Endothelial cell of umbilical vein (primary cell): ENCODE measurements around the gene PARD3B. TPM values are rescaled to one million over a fixed set of nuclear protein-coding genes. Genes with fewer than 3 reads are reported as not detected.

Experiments used
- BruUV-seq: library from RNA; stranded (reverse); fragments of 400-500 nt; replicated peaks from 2 replicates; lab custom pipeline; 2021; lab: Mats Ljungman, UMichigan
- CTCF ChIA-PET: fragments of 300-600, 350-600 bp; sonication (Branson Sonifier 250); formaldehyde crosslinking; loops from one replicate; lab custom pipeline; 2021; ENCODE audit warnings: antibody characterized with exemption, inconsistent platforms; lab: Charles Lee
- POLR2A ChIA-PET: fragments of 300-600, 350-600 bp; sonication (Branson Sonifier 250); formaldehyde crosslinking; loops from one replicate; lab custom pipeline; 2021; ENCODE audit warnings: antibody characterized with exemption, inconsistent platforms; lab: Charles Lee
- DNase-seq: peaks from one replicate; pipeline ENCODE4 v3.0.0-alpha.2; 2011; ENCODE audit warnings: low read depth, low spot score
- FAIRE-seq: peaks from 2 replicates; lab custom pipeline; 2011; peaks lifted over from hg19 to GRCh38; lab: Jason Lieb, UNC
- H2AFZ ChIP-seq: 2 replicates; pipeline ENCODE4 v1.6.0; 2012; ENCODE audit warnings: low read depth, low read length, control low read depth, inconsistent platforms
- H3K27ac ChIP-seq: 2 replicates; pipeline ENCODE4 v1.5.1; 2011; ENCODE audit warnings: low read depth, mild to moderate bottlenecking, control low read depth, low read length, moderate library complexity; ENCODE audit not compliant: insufficient read depth
- H3K27me3 ChIP-seq, 2 experiments: 2 replicates each; pipeline versions ENCODE4 v1.6.0 to v1.6.1; 2011; ENCODE audit warnings: low read length in 2 of 2, mixed read lengths in 1 of 2; ENCODE audit not compliant: control insufficient read depth in 2 of 2, insufficient read depth in 2 of 2
- H3K36me3 ChIP-seq, 2 experiments: 2 replicates in 1 of 2; 3 replicates in 1 of 2; pipeline ENCODE4 v1.5.1; 2011; ENCODE audit warnings: low read length in 2 of 2, mild to moderate bottlenecking in 1 of 2, moderate library complexity in 1 of 2; ENCODE audit not compliant: control insufficient read depth in 2 of 2, insufficient read depth in 2 of 2; ENCODE audit errors: extremely low read depth in 1 of 2
- H3K4me1 ChIP-seq: 3 replicates; pipeline ENCODE4 v1.5.1; 2011; ENCODE audit warnings: mild to moderate bottlenecking, low read length; ENCODE audit not compliant: control insufficient read depth, insufficient read depth; ENCODE audit errors: extremely low read depth
- H3K4me2 ChIP-seq: 2 replicates; pipeline ENCODE4 v1.6.1; 2011; ENCODE audit warnings: low read length, control low read depth, mixed read lengths; ENCODE audit not compliant: insufficient read depth
- H3K4me3 ChIP-seq, 3 experiments: fragments of 200-600 bp in 1 of 3; sonication (generic), shearing (Covaris generic) in 1 of 3; replicated peaks in 1 of 3; 2 replicates each; pipeline ENCODE4 v1.5.1; 2011 to 2016; ENCODE audit warnings: control low read depth in 3 of 3, low read length in 3 of 3, mild to moderate bottlenecking in 2 of 3, inconsistent platforms in 1 of 3, low read depth in 1 of 3, moderate library complexity in 1 of 3; ENCODE audit not compliant: insufficient read depth in 1 of 3
- H3K79me2 ChIP-seq: 2 replicates; pipeline ENCODE4 v1.6.0; 2012; ENCODE audit warnings: low read length, inconsistent platforms; ENCODE audit not compliant: control insufficient read depth, insufficient read depth
- H3K9ac ChIP-seq: replicated peaks from 2 replicates; pipeline ENCODE3; 2011; ENCODE audit warnings: low read length, control low read depth; ENCODE audit not compliant: insufficient read depth; ENCODE audit errors: extremely low read depth
- H3K9me1 ChIP-seq: replicated peaks from 3 replicates; pipeline ENCODE4 v1.6.0; 2011; ENCODE audit warnings: mild to moderate bottlenecking, low read length; ENCODE audit not compliant: control insufficient read depth, insufficient read depth; ENCODE audit errors: extremely low read depth
- H3K9me3 ChIP-seq: replicated peaks from 2 replicates; pipeline ENCODE4 v1.5.1; 2012; ENCODE audit warnings: low read length, inconsistent platforms; ENCODE audit not compliant: control insufficient read depth, insufficient read depth
- H4K20me1 ChIP-seq: replicated peaks from 2 replicates; pipeline ENCODE3; 2011; ENCODE audit warnings: mild to moderate bottlenecking, low read length; ENCODE audit not compliant: control insufficient read depth, insufficient read depth; ENCODE audit errors: extremely low read depth
- EZH2 ChIP-seq: IDR thresholded peaks from 2 replicates; pipeline ENCODE4 v1.6.1; 2012; ENCODE audit warnings: borderline replicate concordance, low read depth, mild to moderate bottlenecking, moderate library complexity, low read length, inconsistent platforms; ENCODE audit not compliant: severe bottlenecking
- FOS ChIP-seq: IDR thresholded peaks from 2 replicates; pipeline ENCODE4 v1.6.1; 2011; ENCODE audit warnings: mild to moderate bottlenecking, low read length, moderate library complexity, borderline replicate concordance; ENCODE audit not compliant: insufficient read depth
- GATA2 ChIP-seq: IDR thresholded peaks from 2 replicates; pipeline ENCODE4 v1.7.0; 2011; ENCODE audit warnings: low read depth, mild to moderate bottlenecking, moderate library complexity, mixed read lengths, low read length; ENCODE audit not compliant: insufficient read length, insufficient read depth
- JUN ChIP-seq: IDR thresholded peaks from 2 replicates; pipeline ENCODE4 v1.6.1; 2011; ENCODE audit warnings: borderline replicate concordance, low read depth; ENCODE audit not compliant: insufficient read length, insufficient read depth
- MYC ChIP-seq: IDR thresholded peaks from one replicate; pipeline ENCODE4 v1.6.1; 2011; ENCODE audit warnings: mild to moderate bottlenecking, low read depth, low read length
- POLR2A ChIP-seq: IDR thresholded peaks from 2 replicates; pipeline ENCODE4 v1.6.1; 2012; ENCODE audit warnings: low read depth, mild to moderate bottlenecking, control low read depth, low read length
- POLR2AphosphoS5 ChIP-seq: IDR thresholded peaks from 2 replicates; pipeline ENCODE4 v1.6.1; 2012; ENCODE audit warnings: low read depth, mild to moderate bottlenecking, control low read depth, low read length, moderate library complexity; ENCODE audit not compliant: insufficient read depth
- dilution Hi-C: fragments of 300-500 bp; cut with MboI; formaldehyde crosslinking; loops from one replicate; pipeline ENCODE4 v1.15.0; 2019; ENCODE audit warnings: low sequenced_read_pairs; ENCODE audit not compliant: extremely low pct_ligation_motif_present
- intact Hi-C: fragments of 100-400 bp; cut with micrococcal nuclease; formaldehyde crosslinking; loops from one replicate; pipeline ENCODE4 v1.10.0; 2022
- polyA plus RNA-seq, 4 experiments: library from polyadenylated mRNA; depleted of rRNA in 3 of 4; stranded (reverse) in 3 of 4; unstranded in 1 of 4; fragments of >200 nt; gene quantifications; 2 replicates each; pipeline versions ENCODE4 v1.2.1 to v1.2.3, GENCODE V29; 2011 to 2012; ENCODE audit warnings: missing spikeins in 1 of 4
- total RNA-seq: library from RNA; stranded (reverse); gene quantifications from 2 replicates; pipeline ENCODE4 v1.2.3, GENCODE V29; 2021
- TF ChIP-seq, protein P1 (sequence below): IDR thresholded peaks from 2 replicates; pipeline ENCODE4 v1.6.1; 2011; ENCODE audit not compliant: insufficient read depth, insufficient read length
- TF ChIP-seq, protein P2 (sequence below), 2 donors: IDR thresholded peaks; 1 replicate in 1 of 2; 2 replicates in 1 of 2; pipeline ENCODE4 v1.5.1; 2011; ENCODE audit warnings: low read length in 2 of 2, mild to moderate bottlenecking in 2 of 2, moderate library complexity in 2 of 2, control low read depth in 1 of 2, inconsistent platforms in 1 of 2, low read depth in 1 of 2; ENCODE audit not compliant: insufficient read depth in 1 of 2; ENCODE audit errors: extremely low read depth in 1 of 2

The PARD3B gene
- total and polyA plus RNA-seq, 2 donors (not counting 3 experiments of a cell fraction or from before 2014, with no cell fraction given) = 2.2 to 30.9 TPM

DNA sequence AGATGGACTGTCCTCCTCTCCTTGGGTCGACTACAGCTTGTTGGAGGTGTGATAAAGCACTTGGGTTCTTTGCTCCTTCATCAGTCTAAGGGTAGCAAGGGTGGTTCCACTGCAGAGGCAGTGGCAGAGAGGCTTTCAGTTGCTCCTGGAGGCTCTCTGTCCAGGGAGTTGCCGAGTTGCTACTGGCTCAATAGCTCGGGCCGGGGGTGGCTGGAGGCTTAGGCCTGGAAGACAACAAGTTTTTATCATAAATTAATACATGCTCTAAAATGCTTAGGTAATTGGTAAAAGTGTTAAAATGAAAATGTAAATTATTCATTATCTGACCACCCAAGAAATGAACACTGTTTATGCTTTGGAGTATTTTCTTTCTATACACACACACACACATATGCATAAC is 975.0 kb downstream of the PARD3B start:
- dilution Hi-C loops (no loop called here), intact Hi-C loops (no loop called here)
- H3K9ac ChIP-seq = no peak overlapping the region
- H3K79me2 ChIP-seq = no peaks in the 10 kb centered on the region
- no peak overlapping the region for H3K27ac ChIP-seq
- DNase-seq (no peak), FAIRE-seq (no peak)
- ChIA-PET CTCF (no interaction called here), POLR2A (no interaction called here)
- H2AFZ ChIP-seq = no peak overlapping the region
- H3K4me1 ChIP-seq = no peaks in the 10 kb centered on the region
- H3K4me2 ChIP-seq = no peak overlapping the region
- H3K4me3 ChIP-seq = no peak overlapping the region
- no peaks in the 10 kb centered on the region for H3K36me3 ChIP-seq
- no peaks in the 10 kb centered on the region for H3K9me1 ChIP-seq
- no TSS peak for BruUV-seq
- no peaks in the 10 kb centered on the region for H3K9me3 ChIP-seq
- H4K20me1 ChIP-seq = no peaks in the 10 kb centered on the region
- H3K27me3 ChIP-seq = no peaks in the 10 kb centered on the region
- TF ChIP-seq EZH2 = no peak
- TF ChIP-seq POLR2A = no peak
- no peak for TF ChIP-seq MYC
- no peak for TF ChIP-seq POLR2AphosphoS5
- no peak for TF ChIP-seq GATA2
- no peak for TF ChIP-seq JUN
- TF ChIP-seq FOS = no peak
- TF ChIP-seq, protein P1, sequence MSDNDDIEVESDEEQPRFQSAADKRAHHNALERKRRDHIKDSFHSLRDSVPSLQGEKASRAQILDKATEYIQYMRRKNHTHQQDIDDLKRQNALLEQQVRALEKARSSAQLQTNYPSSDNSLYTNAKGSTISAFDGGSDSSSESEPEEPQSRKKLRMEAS = no peak
- TF ChIP-seq, protein P2, sequence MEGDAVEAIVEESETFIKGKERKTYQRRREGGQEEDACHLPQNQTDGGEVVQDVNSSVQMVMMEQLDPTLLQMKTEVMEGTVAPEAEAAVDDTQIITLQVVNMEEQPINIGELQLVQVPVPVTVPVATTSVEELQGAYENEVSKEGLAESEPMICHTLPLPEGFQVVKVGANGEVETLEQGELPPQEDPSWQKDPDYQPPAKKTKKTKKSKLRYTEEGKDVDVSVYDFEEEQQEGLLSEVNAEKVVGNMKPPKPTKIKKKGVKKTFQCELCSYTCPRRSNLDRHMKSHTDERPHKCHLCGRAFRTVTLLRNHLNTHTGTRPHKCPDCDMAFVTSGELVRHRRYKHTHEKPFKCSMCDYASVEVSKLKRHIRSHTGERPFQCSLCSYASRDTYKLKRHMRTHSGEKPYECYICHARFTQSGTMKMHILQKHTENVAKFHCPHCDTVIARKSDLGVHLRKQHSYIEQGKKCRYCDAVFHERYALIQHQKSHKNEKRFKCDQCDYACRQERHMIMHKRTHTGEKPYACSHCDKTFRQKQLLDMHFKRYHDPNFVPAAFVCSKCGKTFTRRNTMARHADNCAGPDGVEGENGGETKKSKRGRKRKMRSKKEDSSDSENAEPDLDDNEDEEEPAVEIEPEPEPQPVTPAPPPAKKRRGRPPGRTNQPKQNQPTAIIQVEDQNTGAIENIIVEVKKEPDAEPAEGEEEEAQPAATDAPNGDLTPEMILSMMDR (IDR thresholded peaks at IDR 0.05; ENCODE audit: extremely low read depth in 1 of 2, insufficient read depth in 1 of 2, low read depth in 1 of 2, low read length in 2 of 2) = no peak
